Mesothelial cell of epicardium (in vitro differentiated cells): ENCODE measurements around the gene MAP3K5. TPM values are rescaled to one million over a fixed set of nuclear protein-coding genes. Genes with fewer than 3 reads are reported as not detected.

ENCODE experiments used
- DNase-seq, 2 experiments: peaks; one replicate each; pipeline ENCODE4 v3.0.0; 2021; ENCODE audit warnings: low spot score in 2 of 2; ENCODE audit not compliant: unreplicated experiment in 2 of 2
- H3K27ac Mint-ChIP-seq: 2 replicates; pipeline ENCODE4 v1.8.0; 2021; ENCODE audit warnings: mixed read lengths
- H3K27me3 Mint-ChIP-seq: 2 replicates; pipeline ENCODE4 v1.8.0; 2021; ENCODE audit warnings: low read depth, mixed read lengths
- H3K36me3 Mint-ChIP-seq: 2 replicates; pipeline ENCODE4 v1.8.0; 2021; ENCODE audit warnings: mixed read lengths
- H3K4me1 Mint-ChIP-seq: 2 replicates; pipeline ENCODE4 v1.8.0; 2021; ENCODE audit warnings: mixed read lengths
- H3K4me3 Mint-ChIP-seq: 2 replicates; pipeline ENCODE4 v1.8.0; 2021; ENCODE audit warnings: mild to moderate bottlenecking, moderate library complexity, mixed read lengths
- H3K9me3 Mint-ChIP-seq: 2 replicates; pipeline ENCODE4 v1.8.0; 2021; ENCODE audit warnings: mixed read lengths
- total RNA-seq: library from RNA; stranded (reverse); gene quantifications from 3 replicates; pipeline ENCODE4 v1.2.1, GENCODE V29; 2021
- TF ChIP-seq, protein P1 (sequence below): fragments of 200-600 bp; sonication (generic); IDR thresholded peaks from one replicate; pipeline ENCODE4 v1.5.0; 2021; ENCODE audit warnings: antibody characterized with exemption; ENCODE audit not compliant: unreplicated experiment

Gene MAP3K5
- total RNA-seq, 1 donor from 2014 or later, result 8.9 TPM

DNA sequence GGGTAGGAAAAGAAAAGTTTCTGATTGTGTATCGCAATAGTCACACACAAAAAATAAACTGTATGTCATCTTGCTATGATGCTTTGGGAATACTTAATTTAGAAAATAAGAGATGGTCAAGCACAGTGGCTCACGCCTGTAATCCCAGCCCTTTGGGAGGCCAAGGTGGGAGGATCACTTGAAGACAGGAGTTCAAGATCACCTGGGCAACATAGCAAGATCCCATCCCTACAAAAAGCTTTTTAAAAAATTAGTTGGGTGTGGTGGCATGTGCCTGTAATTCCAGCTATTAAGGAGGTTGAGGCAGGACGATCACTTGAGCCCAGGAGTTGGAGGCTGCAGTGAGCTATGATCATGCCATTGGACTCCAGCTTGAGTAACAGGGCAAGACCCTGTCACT lies 269.6 kb downstream of the MAP3K5 start:
- Mint-ChIP-seq H3K4me1 (peaks cover 28% of the 10 kb centered on the region), H3K27me3 (no peaks in the 10 kb centered on the region), H3K9me3 (no peaks in the 10 kb centered on the region), H3K4me3 (no peak overlapping the region), H3K36me3 (no peaks in the 10 kb centered on the region), H3K27ac (no peak overlapping the region)
- TF ChIP-seq, protein P1, sequence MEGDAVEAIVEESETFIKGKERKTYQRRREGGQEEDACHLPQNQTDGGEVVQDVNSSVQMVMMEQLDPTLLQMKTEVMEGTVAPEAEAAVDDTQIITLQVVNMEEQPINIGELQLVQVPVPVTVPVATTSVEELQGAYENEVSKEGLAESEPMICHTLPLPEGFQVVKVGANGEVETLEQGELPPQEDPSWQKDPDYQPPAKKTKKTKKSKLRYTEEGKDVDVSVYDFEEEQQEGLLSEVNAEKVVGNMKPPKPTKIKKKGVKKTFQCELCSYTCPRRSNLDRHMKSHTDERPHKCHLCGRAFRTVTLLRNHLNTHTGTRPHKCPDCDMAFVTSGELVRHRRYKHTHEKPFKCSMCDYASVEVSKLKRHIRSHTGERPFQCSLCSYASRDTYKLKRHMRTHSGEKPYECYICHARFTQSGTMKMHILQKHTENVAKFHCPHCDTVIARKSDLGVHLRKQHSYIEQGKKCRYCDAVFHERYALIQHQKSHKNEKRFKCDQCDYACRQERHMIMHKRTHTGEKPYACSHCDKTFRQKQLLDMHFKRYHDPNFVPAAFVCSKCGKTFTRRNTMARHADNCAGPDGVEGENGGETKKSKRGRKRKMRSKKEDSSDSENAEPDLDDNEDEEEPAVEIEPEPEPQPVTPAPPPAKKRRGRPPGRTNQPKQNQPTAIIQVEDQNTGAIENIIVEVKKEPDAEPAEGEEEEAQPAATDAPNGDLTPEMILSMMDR, result no peak
- no peak for DNase-seq

DNA sequence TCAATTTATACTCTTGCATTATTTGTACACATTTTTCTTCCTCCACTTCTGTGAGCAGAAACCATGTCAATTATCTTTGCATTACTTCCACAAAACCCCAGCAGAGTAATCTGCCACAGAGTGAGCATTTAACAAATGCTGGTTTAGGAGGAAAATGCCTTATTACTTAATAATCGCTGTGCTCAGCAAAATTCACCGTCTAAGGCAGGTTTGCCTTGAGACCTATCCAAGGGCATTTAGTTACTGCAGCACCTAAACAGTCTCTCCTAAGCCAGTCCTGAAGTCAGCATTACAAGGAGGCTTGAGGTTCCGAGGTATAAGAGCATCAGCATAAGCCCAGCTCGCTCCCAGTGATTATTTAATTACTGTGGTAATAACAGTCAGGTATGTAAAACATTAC lies 270.4 kb downstream of the MAP3K5 start:
- TF ChIP-seq, protein P1, result no peak
- Mint-ChIP-seq H3K27ac (no peak overlapping the region), H3K4me3 (no peak overlapping the region), H3K4me1 (peaks cover 23% of the 10 kb centered on the region), H3K36me3 (no peaks in the 10 kb centered on the region), H3K27me3 (no peaks in the 10 kb centered on the region), H3K9me3 (no peaks in the 10 kb centered on the region)
- DNase-seq, result no peak

DNA sequence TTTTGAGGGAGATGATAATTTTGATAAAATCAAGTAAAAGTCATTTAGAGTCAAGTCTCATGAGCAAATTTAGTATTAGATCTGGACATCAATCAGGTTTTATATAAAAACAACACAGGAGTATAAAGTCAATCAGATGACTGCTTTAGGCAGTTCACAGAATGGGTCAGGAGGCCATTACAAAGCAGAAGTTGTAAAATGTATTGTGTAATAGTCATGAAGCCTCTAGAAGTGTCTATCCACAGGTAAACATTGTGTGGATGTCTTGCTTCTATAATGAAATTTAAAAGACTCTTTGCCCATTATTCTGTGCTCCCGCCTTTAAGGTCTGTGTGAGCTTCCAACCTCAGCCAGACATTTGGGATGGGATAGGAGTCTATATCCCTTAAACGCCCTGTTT lies 270.9 kb downstream of the MAP3K5 start:
- peaks cover 18% of the 10 kb centered on the region for H3K4me1 Mint-ChIP-seq
- no peak overlapping the region for H3K4me3 Mint-ChIP-seq
- H3K27me3 Mint-ChIP-seq, result no peaks in the 10 kb centered on the region
- H3K27ac Mint-ChIP-seq, result no peak overlapping the region
- H3K36me3 Mint-ChIP-seq, result no peaks in the 10 kb centered on the region
- DNase-seq, result no peak
- TF ChIP-seq, protein P1, result no peak
- no peaks in the 10 kb centered on the region for H3K9me3 Mint-ChIP-seq

DNA sequence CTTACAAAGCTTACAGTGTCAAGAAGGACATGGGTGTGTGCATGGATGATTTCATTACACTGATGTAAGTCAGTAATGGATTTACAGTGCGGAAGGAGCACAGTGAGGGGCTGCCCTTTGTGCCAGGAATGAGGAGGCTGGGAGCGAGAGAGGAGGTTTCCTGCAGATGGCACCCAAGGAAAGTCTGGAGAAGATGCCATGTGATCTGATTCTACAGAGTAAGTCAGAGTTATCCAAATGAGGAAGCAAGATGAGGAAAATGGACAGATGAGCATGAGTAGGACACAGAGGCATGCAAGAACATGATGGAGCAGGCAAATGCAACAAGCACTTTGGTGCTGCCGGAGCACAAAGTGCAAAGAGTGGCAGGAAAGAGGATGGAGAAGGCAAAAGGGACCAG lies 271.8 kb downstream of the MAP3K5 start:
- DNase-seq, result no peak
- Mint-ChIP-seq H3K27me3 (no peaks in the 10 kb centered on the region), H3K27ac (no peak overlapping the region), H3K36me3 (no peaks in the 10 kb centered on the region), H3K4me1 (peaks cover 11% of the 10 kb centered on the region), H3K4me3 (no peak overlapping the region), H3K9me3 (no peaks in the 10 kb centered on the region)
- TF ChIP-seq, protein P1, result no peak

DNA sequence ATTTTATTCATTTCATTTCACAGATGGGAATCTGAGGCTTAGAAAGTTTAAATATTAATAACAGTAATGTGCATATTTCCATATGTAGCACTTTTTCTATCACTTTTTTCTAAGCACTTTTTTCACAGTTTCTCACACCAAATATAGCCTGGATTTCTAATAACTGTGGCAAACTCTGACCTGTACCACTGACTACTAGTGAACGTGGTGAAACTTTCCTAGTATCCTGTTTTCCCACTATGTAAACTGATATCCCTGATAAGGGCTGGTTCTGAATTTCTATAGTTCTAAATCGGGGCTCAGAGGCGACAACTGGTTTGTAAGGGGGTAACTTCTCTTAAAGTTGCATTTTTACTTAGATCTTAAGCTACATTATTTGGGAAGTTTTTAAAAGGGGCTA lies 274.7 kb downstream of the MAP3K5 start:
- H3K4me3 Mint-ChIP-seq, result no peak overlapping the region

More for the DNA sequence above, 274.7 kb downstream of the MAP3K5 start:
- Mint-ChIP-seq H3K36me3 (peaks cover 10% of the 10 kb centered on the region), H3K27me3 (no peaks in the 10 kb centered on the region), H3K27ac (no peak overlapping the region), H3K4me1 (no peaks in the 10 kb centered on the region), H3K9me3 (no peaks in the 10 kb centered on the region)
- TF ChIP-seq, protein P1, result no peak
- no peak for DNase-seq
